ENCODE results near the gene TRAFD1.

The TRAFD1 gene

DNA sequence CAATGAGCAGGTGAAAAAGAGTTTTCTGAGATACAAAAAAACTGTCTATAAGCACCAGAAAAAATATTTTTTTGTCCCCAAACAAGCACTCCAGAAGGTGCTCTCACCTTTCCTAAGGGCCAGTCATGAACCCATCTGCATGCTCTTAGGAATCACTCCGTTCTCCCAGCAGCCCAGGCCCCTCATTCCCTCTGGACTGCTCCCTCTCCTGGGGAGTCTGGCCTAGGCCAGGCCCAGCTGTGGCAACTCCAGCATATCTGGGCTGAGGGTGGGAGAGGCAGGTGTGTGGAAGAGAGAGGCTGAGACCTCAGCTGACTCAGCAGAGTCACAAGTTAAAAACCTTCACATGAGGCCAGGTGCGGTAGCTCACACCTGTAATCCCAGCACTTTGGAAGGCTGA is 54.6 kb downstream of the TRAFD1 start:
- DNase-seq: no peak

DNA sequence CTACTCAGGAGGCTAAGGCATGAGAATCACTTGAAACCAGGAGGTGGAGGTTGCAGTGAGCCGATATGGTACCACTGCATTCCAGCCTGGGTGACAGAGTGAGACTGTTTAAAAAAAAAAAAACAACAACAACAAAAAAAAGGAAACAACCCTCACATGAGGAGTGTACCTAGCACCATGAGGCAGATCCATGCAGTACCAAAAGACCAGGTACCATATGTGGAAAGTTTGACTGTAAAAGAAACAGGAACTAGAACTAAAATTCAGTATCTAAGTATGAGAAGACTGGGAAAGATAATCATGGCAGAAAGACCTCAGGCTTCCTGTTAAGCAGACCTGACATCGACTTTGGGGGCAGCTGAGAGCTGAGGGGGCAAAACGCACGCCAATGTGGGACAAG is 55.1 kb downstream of the TRAFD1 start:
- DNase-seq: no peak

DNA sequence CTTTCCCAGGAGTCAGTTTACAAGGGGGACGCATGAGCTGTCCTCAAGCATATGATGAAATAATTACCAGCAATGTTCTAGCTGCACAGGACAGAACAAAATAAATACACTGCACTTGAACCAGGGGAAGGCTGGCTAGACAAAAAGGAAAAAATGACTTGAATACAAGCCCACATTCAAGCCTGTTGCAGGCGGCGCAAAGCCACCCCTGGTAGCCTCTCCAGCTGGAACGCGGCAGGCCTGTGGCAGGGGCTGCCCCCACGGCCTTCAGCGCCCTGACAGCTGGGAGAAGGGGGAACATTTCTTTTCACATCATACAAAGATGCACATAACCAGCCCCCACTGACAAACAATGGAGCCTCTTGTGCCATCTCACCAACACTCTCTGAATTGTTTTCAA is 57.1 kb downstream of the TRAFD1 start:
- peak; percentile 9 for DNase-seq

DNA sequence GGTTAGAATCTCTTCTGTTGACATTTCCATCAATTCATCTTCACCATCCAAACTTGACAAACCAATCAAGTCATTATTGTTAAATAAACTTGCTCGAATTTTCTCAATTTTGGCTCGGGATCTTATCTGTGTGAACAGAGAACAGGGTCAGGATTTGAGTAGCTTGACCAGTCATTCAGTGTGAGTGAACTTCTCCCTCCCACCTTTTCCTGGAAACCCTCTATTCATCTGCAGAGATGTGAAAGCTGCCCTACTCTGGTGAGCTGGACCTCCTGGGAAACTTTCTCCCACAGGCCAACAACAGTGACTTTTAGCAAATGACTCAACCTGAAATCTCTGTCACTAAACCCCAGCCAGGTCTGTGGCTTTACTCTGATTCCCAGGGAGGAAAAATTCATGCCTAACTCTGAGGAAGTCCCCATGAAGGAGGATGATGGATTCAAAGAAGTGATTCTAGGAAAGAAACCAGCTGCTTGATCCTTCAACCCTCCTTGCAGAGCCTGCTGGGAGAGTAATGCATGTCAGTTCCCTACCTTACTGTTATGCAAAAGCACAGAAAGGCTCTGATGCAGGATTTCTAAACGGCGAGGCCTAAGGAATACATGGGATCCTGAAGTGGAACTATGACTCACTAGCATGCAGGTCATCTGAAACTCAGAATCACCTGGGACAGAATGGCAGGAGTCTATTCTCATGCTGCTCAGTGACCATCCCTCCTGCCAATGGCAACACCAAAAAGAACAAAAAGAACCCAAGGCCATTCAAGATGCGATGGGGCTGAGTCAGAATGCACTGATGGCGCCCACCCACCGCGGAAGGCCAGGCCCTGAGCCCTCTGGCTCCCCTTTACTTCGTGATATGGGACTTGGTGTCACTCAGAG is 58.0 kb downstream of the TRAFD1 start:
- no peak for DNase-seq

DNA sequence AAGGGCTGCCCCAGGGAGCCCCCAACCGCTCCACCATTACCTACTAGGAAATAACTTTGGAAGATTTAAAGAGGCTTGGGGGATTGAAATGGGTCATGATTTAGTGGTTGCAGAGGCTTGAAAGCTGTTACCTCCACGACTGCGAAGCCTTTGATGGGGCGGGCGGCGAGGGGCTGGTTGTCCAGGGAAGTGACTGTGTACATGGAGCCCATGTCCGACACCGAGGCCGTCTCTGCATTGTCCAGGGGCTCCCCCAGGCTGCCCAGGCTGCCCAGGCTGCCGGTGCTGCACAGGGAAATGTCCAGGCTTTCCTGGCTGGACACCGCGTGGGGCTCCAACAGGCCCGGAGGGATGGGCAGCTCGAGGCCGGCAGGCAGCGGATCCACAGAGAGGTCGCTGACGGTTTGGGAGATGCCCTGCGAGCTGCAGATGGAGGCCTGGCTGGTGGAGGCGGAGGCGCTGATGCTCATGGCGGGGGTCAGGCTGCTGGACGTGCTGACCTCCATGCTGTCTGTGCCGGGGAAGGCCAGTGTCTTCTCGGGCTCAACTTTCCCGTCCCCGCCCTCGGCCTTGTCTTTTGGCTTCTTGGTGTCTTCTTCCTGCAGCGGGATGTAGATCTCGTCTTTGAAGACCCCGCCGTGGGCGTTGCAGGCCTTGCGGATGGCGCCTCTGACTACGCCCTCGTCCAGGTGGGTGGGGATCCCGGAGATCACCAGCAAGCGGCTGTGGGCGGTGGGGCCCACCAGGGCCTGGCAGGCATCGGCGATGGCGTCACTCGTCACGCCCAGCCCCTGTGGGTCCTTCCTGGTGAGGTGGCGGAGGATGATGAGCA is 58.9 kb downstream of the TRAFD1 start:
- DNase-seq: no peak

DNA sequence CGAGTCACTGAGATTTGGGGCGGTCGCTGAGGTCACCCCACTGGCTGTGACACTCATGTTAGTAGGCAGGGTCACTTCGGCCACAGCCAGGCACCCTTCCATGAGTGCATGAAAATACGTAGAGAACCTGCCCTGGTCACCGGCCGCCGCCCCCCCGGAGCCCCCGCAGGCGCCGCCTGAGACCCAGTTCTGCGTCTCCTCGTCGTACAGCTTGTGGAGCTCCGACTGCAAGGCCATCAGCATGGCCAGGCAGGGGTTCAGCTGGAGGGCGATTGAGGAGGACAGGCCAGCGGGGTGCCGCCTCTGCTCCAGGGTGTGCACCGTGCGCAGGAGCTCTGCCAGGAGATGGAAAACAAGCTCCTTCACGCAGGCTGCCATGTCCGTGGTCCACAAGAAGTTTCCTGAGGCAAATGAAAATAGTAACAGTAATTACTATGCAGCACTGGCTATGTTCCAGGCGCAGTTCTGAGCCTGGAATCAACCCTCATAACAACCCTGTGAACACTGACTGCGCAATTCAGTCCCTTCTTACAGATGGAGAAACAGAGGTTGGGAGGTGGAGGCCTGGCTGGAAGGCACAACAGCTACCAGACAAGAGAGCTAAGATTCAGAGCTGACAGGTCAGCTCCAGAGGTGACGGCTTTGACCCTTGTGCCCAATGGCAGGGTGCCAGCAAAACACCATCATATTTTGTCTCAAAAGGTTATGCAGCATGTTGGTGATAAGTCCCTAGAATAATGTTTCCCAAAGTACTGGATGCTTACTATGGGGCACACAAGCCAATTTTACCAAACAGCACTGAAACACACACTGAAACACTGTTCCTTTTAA is 59.9 kb downstream of the TRAFD1 start:
- no peak for DNase-seq

DNA sequence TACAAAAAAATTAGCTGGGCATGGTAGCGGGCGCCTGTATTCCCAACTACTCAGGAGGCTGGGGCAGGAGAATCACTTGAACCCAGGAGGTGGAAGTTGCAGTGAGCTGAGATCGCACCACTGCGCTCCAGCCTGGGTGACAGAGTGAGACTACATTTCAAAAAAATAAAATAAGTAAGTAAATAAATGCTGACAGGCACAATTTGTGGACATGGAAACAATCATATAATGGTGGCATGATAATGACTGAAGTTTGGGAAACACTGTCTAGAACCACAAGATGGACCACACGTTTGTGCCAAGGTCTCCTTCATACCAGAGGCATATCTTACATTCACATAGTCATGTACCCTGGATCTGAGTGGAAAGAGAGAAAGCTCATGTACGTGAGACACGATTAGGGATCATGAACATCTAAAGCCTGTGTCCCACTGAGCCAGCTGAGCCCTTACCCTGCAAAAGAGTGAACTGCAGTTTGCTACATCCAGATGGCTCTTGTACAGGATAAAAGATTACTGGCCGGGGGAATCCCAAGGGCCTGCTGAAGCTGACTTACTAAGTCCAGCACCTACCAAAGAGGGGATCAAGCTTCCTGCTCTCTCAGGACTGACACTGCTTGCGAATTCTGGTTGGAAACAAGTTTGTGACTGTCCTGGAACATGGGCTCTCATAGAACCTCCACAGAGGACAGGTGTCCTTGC is 62.9 kb downstream of the TRAFD1 start:
- no peak for DNase-seq

DNA sequence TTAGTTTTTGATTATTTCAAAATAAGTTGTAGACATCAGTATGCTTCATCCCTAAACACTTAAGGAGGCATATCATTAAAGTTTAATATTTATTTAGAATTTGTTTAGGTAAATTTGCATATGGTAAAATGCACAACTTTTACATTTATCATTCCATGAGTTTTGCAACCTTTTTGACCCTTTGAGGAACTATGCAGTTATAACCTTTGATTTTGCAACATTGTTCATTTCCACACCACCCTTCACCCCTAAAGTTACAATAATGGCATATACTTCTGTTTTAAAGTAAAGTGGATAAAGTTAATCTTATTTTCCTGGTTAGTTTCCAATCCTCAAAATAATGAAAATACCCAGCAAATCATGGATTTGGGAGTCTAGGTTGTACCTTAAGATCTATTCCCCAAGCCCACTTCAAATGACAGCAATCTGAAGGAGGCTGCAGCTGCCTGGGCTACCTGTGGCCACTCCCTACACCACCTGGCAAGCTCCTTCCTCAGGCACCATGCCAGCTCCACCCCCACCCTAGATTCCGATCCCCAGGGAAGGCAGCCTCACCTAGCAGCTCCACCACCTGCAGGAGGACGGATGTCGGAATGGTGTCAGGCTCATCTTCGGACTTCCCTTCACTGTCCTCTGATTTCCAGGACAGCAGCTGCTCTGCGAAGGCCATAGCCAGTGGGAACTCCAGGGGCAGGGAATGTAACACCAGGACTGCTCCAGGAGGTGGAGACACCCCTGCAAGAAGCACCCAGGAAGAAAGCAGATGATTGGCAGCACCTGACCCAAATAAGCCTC is 65.1 kb downstream of the TRAFD1 start:
- DNase-seq: no peak

DNA sequence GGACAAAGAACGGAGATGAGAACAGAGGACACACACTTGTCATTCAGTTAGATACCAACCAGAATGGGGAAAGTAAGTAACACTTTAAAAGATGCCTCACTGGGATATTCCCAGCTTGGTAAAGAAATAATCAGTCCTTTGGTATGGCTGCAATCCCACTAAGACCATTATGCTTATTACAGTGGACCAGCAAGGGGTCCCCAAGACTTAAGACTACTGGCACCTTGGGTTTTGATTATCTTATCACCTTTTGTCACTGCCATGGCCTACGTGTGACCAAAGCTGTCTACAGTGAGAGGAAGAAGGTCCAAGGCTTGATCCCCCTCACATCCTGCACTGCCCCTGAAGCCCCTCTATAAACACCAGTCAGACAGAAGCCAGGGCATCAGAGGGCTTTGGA is 65.8 kb downstream of the TRAFD1 start:
- no peak for DNase-seq

DNA sequence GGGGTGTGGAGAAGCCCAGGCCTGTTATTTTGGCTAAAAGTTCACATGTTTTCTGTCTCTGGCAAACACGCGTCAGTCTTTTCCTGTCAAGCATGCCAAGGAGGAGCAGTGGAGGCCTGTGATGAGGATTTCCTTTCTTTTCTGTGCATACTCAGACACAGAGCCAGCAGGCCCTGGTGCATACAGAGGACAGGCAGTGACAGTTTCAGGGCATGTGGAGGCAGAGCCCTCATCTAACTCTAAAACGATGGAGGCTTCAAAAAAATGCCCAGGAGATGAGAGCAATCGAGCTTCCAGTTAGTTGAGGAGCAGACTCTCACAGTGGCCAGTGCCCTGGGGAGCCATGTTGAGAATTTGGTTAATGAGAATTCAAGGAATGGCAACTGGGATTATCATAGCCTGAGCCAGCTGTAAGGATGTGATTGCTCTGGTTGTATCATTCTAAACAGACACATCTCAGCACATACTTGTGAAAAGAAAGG is 66.5 kb downstream of the TRAFD1 start:
- no peak for DNase-seq

DNA sequence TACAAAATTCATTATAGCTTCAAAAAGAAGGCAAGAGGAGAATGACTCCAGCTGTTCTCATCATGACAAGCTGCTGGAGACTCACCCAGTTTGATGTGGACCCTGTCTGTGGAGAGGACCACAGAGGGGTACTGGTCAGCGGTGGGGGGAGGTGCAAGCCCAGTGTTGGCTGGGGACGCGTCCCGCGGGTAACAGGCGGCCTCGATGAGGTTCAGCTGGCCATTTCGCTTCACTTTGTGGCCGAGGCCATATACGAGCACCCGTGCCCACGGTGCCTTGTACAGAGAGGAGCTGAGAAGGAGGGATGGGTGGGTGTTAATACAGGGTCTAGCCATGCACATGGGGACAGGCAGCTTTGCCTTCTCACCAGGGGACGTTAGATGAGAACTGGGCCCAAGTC is 67.1 kb downstream of the TRAFD1 start:
- no peak for DNase-seq

DNA sequence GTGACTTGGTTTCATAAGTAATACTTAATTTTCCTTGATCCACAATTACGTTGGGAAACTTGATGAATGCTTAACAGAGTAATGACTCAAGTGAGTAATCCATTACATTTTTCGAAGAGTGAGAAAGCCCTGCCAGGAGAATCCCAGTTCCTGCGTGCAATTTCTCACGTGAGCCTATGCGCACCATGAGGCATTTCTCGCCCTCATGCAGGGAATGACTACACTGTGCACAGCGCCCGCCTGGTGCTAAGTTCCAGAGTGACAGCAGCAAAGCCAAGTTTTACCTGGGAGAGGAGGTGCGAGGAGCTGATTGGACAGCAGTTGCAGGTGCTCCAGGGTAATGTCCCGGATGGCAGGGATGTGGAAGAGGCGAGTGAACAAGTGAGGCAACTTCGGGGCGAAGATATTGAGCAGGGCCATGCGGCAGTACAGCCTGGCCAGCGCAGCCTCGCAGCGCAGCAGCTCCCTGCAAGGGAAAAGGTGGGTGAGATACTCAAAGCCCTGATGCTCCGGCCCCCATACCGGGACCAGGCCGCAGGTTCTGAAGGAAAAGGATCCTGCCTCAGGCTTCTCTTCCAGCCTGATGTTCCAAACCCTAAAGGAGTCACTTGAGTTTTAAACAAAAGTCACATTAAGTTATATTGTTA is 69.4 kb downstream of the TRAFD1 start:
- DNase-seq: no peak

DNA sequence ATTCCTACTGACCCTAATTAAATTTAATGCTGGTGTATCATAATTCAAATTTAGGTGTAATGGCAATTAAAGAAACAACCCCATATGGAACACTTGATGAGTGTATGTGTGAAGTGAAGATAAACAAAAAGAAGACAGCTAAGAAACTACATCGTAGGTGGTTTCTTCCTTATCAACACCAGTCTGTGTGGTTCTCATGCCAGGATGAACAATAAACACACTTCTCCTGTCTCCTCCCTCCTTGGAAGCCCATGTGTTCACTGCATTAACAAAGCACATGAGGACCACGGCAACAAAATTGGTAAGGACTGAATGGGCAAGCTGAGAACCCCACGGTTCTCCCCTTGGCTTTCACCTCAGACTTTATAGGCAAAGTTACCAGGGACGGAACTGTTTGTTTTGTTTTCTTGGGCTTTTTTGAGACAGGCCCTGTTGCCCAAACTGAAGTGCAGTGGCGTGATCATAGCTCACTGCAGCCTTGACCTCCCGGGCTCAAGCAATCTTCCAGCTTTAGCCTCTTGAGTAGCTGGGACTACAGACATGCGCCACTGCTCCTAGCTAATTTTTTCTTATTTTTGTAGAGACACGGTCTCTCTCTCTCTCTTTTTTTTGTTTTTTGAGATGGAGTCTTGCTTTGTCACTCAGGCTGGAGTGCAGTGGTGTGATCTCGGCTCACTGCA is 71.0 kb downstream of the TRAFD1 start:
- no peak for DNase-seq

DNA sequence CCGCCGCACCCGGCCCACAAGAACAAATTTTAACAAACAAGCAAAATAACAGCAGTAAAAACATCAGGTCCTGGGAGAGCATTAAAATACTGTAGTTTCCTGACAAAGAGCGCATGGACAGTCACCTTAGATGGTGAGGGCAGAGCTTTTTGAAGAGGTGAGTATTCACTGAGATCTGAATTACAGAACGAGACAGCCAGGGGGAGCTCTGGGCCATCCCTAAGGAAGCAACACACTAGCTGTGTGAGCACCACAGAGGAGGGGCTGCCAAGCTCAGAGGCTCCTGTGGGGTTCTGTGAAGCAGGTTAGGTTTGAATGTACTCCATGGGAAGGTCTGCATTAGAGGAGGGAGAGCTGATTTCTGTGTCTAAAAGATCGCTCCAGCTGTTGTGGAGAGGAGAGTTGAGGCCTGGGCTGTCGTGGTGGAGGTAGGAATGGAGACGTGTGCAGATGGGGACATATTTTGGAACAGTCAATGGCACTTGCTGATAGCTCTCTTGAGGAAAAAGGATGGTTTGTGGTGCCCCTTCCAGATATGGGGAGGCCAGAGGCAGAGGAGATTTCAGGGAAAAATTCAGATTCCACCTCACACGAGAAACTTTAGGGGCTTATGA is 72.9 kb downstream of the TRAFD1 start:
- peak; percentile 78 for DNase-seq

DNA sequence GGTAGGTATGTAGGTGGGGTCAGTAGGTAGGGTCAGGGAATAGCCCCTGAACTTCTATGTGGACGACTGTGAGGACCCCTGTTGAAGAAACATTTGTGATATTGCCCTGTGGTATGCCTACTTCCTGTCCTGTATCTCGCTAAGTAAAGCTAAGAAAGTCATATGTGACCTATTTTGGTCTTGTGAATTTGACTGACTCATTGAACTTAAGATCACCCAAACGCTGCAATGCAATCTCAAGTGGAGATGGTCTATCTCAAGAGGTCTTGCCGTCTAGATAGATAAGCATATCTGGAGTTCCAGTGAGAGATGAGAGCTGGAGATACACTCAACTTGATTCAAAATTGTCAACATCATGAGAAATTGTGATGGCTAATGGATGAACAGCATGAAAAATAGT is 73.8 kb downstream of the TRAFD1 start:
- peak; percentile 2 for DNase-seq

Measured in eye (tissue), 1 donor.